Right renal pelvis (tissue), 4 donors: ENCODE measurements around the gene CIT. TPM values are rescaled to one million over a fixed set of nuclear protein-coding genes. Genes with fewer than 3 reads are reported as not detected.

Source experiments
- DNase-seq, 4 donors: peaks; one replicate each; pipeline ENCODE4 v3.0.0-alpha.2; 2013; ENCODE audit warnings: low read depth in 4 of 4, low spot score in 3 of 4, missing footprints in 1 of 4
- polyA plus RNA-seq, 4 donors: library from polyadenylated mRNA; unstranded; fragments of 120-200 nt; gene quantifications; one replicate each; pipeline ENCODE4 v1.2.1, GENCODE V29; 2013; ENCODE audit not compliant: insufficient read length in 4 of 4

Gene CIT
- polyA plus RNA-seq, 4 donors = 15.2 to 16.3 (median 16.1) TPM

DNA sequence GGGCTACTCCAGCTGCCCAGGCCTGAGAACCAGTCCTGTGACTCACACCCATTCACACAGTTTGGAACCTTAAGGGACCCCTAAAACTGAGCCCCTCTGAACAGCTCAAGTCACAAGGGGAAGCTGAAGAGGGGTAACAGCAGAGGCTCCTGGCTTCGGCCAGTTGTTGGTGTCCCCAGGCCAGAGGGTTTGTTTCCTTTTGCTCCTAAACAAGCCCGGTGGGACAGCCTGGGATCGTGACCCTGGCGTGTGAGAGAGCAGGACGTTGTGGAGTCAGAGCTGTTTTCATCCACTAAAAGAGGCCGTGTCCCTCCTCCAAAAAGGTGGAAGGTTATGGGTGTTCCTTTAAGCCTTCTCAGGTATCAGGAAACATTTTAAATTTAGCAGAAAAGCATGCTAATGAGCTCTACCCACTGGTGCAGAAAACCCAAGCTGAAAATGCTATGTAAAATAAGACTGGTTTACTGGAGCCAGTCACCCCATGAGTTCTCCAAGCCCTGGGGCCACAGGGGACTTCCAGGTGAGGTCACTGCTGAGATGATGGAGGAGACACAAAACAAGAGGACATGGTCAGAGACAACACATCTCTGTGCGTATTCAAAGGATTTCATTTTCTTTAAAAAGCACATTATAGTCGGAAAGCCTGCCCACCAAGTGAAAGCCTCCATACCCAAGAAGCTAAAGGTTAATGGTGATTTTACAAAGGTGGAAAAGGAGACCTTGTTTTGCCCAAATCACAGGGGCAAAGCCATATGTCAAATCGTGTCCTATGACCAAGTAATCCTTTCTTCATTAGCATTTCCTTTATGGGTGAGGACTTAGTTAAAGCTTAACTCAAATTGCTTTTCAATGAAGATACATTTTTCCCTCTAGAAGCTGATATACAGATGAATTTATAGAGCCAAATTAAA lies 195.1 kb downstream of the CIT start:
- no peak for DNase-seq

- DNase-seq = no peak
Observed at GRCh38 chr12:119681111-119681510, 196.0 kb downstream of the CIT start.

DNA sequence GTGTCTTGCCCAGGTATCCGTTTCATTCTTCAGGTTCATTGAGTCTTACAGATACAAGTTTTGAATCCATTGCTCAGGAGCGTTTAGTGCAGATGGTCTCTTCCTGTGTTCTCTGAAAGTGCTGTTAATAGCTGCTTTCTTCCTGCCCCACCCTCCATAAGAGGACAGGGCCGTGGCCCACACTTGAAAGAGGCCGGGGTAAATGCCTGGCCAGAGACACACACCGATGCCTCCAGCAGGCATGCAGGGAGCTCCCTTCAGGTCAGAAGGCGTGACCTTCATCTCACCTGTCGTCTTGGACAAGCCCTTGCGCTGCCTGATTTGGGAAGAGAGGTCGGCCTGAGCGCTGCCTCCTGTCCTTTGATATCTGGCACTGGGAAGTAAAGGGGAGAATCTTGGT lies 197.6 kb downstream of the CIT start:
- DNase-seq = no peak

- DNase-seq = no peak
Observed at GRCh38 chr12:119679081-119679480, 198.0 kb downstream of the CIT start.

- DNase-seq = no peak
Observed at GRCh38 chr12:119678459-119678858, 198.7 kb downstream of the CIT start.

DNA sequence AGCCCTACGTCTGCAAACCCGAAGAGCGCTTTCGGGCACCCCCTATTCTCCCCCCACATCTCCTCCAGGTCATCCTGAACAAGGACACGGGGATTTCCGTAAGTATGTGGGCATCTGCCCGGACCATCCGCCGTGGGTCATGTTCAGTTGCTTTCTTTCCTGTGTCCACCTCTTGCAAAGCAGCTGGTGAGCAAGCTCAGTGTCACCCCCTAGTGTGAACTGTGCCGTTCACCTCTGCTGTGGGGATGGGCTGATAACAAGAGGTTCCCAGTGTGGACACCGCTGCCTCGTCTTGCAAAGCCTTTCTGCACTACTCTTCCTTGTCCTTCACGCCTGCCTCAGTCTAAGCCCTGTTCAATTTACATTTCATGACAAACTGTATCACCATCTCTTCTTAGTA lies 200.5 kb downstream of the CIT start:
- no peak for DNase-seq

GRCh38 chr12:119676022-119676421 lies 201.1 kb downstream of the CIT start:
- no peak for DNase-seq

- DNase-seq = no peak
Observed at GRCh38 chr12:119674560-119674959, 202.6 kb downstream of the CIT start.

GRCh38 chr12:119673634-119674033 lies 203.5 kb downstream of the CIT start:
- no peak for DNase-seq

DNA sequence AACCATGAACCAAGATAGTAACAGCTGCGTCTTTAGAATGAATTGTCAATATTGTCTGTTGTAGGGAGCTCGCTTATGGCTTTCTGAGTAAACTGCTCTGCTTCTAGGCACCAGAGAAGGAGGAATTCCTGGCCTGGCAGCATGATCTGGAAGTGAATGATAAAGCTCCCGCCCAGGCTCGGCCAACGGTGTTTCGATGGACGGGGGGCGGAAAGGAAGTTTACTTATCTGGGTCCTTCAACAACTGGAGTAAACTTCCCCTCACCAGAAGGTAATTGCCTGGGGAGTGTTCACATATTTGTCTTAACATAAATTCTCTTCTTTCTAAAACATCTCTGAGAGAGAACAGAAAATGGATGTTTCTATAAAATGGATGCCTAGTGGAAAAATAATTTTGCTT lies 204.9 kb downstream of the CIT start:
- no peak for DNase-seq

DNA sequence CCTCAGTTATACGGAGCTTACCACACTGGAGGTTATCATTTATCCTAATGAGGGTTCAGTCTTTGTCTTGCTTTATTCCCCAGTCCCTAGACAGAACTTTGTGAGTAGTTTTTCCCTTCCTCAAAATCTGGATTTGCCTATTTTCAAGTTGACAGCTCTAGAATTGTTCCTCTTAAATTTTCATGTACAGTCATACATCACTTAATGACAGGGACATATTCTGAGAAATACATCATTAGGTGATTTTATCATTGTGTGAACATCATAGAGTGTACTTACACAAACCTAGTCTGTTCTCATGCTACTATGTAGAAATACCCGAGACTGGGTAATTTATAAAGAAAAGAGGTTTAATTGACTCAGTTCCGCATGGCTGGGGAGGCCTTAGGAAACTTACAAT lies 206.1 kb downstream of the CIT start:
- DNase-seq = no peak

DNA sequence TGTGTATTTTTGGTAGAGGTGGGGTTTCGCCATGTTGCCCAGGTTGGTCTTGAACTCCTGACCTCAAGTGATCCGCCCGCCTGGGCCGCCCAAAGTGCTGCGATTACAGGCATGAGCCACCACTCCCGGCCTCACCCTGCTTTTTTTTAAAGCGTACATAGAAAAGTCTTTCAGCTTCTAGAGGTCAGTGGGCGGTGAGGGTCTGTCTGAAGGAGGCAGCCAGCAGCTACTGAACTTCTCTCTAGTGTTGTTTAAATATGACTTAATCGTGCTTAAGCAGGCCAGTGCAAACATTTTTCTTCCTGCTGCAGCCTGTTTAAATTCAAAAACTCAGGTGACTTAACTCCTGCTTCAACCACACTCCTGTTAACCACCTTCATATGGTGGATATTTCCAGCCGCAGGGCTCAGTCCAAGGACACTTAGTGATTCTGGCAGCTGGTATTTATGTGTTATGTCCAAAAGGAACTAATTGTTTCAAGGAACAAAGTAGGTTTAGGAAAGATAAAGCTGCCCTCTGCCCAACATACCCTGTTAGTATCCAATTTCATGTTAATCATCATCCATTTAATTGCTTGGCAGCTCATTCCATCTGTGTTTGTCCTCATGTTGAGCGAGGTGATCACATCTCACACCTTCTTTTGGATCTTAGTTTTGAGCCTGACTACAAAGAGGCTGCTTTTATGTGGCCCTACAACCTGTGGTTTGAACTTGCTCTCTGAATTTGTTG lies 207.2 kb downstream of the CIT start:
- no peak for DNase-seq

- DNase-seq = no peak
Observed at GRCh38 chr12:119668324-119668841, 208.7 kb downstream of the CIT start.

GRCh38 chr12:119667577-119668323 lies 209.4 kb downstream of the CIT start, which contains the start of gene PRKAB1:
Gene PRKAB1, plus strand, starts transcription at chr12:119668133. Its CDS starts 112 bp downstream, at chr12:119668245.
- DNase-seq = peak; percentile 89 to 92 (median 90)

GRCh38 chr12:119666900-119667576 lies 210.1 kb downstream of the CIT start:
- no peak for DNase-seq

DNA sequence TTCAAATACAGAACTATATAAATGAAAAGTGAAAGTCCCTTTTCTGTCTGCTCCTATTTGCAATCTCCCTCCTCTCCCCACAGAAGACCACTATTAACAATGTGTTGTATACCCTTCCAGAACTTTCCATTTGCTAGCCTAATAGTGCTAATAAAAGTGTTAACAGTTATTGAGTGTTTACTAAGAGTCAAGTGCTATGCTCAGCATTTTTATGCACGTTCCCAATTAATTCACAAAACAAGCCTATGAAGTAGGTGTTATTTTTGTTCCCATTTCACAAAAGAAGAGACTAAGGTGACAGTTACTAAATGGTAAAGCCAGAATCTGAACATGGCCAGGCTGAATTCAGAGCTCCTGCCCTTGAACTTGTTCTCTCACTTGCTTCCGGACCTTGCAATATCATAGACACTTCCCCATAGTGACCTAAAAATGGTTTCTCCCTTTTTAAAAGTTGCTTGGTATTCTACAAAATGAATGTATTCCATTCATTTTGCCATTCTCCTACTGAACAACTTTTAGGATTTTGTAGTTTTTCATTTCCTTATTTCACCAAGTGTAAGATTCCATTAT lies 210.8 kb downstream of the CIT start:
- no peak for DNase-seq

- no peak for DNase-seq
Observed at GRCh38 chr12:119665164-119665929, 211.8 kb downstream of the CIT start.

DNA sequence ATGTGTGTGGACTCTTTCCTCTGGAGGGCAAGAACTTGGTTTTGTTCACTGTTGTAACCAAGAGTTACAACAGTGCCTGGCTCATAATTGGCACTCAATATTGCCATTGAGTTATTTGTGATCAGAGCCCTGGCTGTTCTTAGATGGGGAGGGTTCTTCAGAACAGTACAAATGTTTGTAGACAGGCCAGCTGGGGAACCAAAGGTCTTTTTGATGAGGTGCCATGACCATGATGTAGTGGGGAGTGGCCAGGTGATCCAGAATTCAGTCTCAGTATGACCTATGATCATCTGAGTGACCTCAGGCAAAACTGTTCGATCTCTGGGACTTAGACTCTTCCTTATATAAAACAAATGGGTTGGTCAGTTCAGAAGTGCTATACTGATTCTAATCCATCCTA lies 212.5 kb downstream of the CIT start:
- DNase-seq = no peak

DNA sequence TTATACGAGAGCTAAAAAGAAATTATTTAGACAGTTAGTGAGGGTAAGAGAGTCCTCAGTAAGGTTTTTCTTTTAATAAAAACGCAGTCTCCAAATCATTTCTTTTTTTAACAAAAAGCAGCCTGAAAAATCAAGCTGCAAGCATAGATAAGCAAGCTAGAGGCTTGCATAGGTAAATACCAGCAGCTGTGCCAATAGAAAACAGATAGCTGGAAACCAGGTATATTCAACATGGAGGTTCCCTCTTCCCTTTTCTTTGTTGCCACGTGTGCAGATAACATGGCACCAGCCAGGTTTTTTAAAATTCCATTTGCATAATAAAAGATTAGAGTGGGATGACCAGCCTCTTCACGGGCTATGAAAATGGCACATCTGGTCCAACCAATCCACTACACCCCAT lies 215.2 kb downstream of the CIT start:
- no peak for DNase-seq
